HG02610 (cell line): Measurements from ENCODE around the gene FEN1.

Source experiments
- ATAC-seq: cut with Tn5 transposase; IDR thresholded peaks from one replicate; pipeline ENCODE4 v1.9.1; 2021; ENCODE audit warnings: mild to moderate bottlenecking, moderate library complexity; ENCODE audit not compliant: unreplicated experiment

FEN1 gene

DNA sequence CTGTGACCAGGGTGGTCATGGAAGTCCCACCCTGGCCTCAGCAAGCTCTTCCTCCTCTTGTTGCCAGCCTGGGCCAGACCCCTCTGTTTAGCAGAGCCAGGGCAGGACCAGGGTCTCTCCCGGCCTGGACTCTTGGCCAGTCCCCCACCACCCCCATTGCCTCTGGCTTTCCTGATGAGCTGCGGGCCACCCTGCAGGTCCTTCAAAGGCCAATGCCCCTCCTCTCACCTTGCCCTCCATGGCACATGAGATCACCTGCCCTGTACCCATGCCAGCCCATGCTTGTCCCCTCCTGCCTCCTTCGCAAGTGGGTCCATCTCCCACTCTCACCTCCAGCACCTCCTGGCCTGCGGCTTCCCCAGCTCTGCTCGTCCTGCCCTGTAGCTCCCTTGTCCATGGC lies 45.8 kb downstream of the FEN1 start:
- ATAC-seq: no peak

GRCh38 chr11:61838921-61839320 lies 46.2 kb downstream of the FEN1 start:
- no peak for ATAC-seq

- no peak for ATAC-seq
Measured at GRCh38 chr11:61839742-61840141, 47.0 kb downstream of the FEN1 start.

- ATAC-seq: no peak
Measured at GRCh38 chr11:61840371-61840770, 47.7 kb downstream of the FEN1 start.

DNA sequence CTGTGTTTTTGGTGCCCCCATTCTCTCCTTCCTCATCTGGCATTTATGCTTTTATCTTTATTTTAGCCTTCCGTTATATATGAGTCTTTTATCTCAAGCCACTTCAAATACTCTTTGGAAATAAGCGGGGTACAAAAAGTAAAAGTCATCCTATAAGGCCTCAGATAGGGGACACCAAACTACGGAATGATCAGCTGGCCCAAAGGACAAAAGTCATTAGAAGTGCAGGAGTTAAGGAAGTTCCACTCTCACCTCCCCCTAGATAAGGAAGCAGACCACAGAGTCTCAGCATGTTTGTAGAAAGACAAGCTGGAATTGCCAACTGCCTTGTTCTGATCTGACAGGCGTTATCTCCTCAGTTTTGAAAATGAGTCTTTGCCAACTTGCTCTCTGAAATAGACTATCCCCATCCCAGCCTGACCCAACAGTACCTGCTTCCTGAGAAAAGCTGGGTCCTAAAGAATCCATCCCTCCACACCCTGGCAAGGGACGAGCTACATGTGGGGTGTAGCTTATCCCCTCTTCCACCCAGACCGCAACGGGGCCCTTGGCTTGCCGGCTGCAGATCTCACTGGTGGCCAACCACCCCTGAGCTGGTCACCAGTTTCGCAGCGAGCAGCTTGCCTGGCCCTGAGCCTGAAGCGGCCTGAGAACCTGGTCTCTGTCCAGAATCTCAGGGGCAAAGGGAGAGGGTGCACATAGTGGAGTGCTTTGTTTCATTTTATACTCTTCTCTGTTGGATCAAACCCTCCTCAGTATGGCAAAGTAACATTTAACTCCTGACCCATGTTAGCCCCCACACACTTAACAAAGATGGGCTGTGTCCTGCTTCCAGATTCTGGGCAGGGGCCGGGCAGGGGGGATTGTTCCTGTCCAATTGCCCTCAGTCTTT lies 49.2 kb downstream of the FEN1 start:
- no peak for ATAC-seq

DNA sequence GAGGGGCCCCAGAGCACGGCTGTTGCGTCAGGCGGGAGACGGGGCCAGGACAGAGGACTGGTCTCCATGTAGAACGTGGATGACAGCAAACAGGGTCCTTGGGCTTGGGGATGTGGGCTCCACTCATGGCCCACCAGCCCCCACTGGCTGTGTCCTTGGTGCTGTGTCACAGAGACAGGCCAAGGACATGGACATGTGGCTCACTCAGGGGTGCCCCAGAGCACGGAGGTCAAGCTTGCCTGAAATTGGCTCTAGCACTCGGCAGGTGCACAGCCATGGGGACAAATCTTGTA lies 49.8 kb downstream of the FEN1 start:
- no peak for ATAC-seq

- ATAC-seq: no peak
Measured at GRCh38 chr11:61844909-61845565, 52.3 kb downstream of the FEN1 start.

DNA sequence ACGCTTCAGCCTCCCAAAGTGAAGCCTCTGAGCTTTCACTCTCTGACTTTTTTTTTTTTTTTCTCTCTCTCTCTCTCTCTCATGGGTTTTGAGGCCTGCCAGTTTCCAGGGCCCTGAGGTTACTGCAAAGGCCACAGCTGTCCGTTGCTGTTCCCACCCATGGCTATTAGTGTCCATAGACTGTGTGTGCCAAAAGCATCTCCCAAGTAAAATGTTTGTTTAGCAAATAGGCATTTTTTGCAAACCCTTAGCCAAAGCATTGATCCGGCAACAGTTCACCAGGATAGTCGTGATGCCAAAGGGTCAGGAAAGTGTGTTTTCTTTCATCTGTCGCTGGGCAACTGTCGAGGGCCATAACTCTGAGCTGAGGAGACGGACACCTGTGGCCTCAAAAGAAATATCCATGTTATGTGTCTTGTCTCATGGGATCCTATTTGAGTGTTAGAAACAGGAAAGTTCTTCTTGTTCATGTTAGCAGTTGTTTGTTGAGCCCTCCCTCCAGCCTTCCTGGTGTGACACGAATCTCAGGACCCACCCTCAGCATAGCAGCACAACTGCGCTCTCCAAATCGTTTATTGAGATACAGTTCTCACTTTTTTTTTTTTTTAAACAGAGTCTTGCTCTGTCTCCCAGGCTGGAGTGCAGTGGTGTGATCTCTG lies 53.8 kb downstream of the FEN1 start:
- ATAC-seq: no peak
